ENCODE data around the gene KTI12.
"Not testable (repeated sequence)": the region's sequence is repeated elsewhere in the genome, so short reads cannot be mapped to it uniquely, and the experiment has no call there.

KTI12 gene

DNA sequence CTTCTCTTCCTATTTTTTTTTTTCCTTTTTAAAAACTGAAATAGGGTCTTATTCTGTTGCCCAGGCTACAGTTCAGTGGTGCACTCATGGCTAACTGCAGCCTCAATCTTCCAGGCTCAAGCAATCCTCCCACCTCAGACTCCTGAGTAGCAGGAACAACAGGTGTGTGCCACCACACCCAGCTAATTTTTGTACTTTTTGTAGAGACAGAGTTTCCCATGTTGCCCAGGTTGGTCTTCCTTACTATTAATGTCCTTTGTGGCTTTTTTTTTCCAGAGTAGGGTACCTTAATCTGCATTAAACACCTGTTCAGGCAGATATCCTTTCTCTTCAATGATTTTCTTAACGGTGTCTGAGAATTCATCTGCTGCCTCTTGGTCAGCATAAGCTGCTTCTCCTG lies 4.3 kb upstream of the KTI12 start:
- DNase-seq (ENCODE audit: low spot score): no peak

DNA sequence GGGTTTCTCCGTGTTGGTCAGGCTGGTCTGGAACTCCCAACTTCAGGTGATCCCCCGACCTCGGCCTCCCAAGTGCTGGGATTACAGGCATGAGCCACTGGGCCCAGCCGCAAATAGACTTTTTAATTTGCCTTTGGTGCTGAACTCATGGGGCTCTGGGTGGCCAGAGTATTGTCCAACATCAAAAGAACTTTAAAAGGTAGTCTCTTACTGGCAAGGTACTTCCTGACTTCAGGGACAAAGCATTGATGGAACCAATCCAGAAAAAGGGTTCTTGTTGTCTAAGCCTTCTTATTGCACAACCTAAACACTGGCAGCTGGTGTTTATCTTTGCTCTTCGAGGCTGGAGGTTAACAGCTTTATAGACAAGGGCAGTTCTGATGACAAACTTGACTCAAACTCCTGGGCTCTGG lies 3.8 kb upstream of the KTI12 start:
- no peak for DNase-seq (ENCODE audit: low spot score)

DNA sequence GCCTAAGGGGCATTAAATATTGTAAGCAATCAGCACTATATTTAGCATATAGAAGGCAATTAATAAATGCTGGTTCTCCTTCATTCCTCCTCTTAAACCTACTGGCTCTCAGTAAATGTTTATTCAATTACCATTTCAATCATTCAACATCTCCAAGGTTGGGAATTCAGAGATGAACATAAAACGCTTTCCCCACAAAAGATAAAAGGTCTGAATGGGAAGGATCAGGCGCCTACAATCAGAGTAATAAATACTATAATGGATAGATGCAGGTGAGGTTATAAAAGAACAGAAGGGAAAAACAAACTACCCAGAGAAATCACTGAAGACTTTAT lies 407 bp upstream of the KTI12 start:
- DNase-seq (ENCODE audit: low spot score): no peak

DNA sequence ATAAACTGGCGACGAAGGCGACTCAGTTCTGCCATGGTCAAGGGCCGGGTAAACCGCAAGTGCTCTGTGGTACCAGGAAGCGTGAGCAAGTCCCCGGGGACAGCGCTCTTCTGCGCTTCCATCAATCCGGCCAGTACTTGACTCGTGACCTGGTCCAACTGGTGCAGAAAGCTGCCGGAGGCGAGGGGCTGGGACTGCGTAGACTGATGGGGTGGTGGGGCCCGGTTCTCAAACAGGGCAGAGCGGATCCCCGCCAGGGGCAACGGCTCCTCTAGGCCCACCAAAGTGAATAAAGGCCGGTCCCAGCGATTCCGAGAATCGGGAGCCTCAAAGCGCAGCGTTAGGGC lies 852 bp downstream of the KTI12 start:
- peak; percentile 40 for DNase-seq (ENCODE audit: low spot score)

DNA sequence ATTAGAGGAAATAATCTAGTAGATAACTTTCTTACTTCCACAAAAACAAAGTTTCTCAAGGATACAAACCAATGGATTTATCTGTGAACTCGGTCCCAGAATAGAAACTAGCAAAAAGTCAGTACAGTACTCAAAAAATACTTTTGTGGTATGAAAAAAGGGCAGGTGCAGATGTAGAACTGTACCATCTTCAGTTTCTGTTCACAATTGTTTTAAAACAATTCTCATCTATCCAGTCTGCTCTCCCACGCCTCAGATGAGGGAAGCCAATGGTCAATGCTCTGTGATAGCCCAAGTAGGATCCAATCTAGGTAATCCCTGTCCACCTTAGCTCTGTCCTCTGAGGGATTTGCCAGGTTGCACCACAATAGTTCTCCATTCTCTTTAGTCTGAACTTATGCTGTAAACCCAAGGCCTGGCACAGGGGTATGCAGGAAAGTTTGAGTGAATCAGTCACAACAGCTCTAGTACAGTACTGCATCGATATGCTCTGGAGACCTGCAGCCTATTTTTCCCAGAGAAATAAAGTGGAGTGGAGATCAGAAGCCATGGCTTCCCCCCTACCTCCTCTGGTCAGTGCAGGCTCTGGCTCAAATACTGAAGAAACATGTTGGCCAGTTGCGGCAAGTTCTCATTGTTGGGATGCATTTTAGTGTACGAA lies 1.4 kb downstream of the KTI12 start:
- no peak for DNase-seq (ENCODE audit: low spot score)

DNA sequence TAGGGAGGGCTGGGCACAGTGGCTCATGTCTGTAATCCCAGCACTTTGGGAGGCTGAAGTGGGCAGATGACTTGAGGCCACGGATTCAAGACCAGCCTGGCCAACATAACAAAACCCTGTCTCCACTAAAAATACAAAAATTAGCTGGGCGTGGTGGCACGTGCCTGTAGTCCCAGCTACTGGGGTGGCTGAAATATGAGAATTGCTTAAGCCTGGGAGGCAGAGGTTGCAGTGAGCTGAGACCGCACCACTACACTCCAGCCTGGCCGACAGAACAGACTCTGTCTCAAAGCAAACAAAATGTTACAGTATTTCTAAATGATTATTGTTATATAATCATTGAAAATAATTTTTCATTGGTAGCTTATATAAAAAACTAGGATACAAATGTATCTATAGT lies 4.8 kb downstream of the KTI12 start:
- not testable (repeated sequence) for DNase-seq (ENCODE audit: low spot score)

DNA sequence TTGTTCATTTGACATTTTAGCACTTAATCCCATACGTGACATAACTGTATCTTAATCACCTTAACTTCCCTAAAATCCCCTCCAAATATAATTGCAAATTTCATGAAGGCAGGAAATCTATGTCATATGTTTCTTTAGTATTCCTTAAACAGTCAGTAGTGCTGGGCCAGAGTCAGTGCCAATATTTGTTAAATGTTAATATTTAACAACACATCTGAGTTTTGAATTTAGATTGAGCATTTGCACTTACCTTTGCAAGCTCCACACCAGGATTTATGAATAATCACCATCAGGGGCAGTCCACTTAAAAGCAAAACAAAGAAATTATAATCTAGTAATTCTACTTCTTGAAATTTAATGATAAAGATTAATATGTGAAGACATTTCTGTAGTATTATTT lies 5.3 kb downstream of the KTI12 start:
- DNase-seq (ENCODE audit: low spot score): no peak

DNA sequence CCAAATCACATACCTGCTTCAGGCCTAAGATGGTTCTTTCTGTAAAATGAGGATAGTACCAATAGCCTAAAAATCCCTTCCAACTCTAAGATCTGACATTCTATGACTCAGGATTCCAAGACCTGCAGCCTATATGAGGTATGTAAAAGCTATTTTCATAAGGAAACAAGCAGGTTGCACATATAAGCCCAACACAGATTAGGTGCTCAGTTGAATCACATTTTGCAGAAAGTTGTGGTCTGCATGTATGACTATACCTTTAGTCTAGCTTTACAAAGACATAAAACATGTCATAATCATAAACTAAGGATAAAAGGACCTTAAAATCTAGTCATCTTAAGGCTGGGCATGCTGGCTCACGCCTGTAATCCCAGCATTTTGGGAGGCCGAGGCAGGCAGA lies 7.3 kb downstream of the KTI12 start:
- DNase-seq (ENCODE audit: low spot score): no peak

DNA sequence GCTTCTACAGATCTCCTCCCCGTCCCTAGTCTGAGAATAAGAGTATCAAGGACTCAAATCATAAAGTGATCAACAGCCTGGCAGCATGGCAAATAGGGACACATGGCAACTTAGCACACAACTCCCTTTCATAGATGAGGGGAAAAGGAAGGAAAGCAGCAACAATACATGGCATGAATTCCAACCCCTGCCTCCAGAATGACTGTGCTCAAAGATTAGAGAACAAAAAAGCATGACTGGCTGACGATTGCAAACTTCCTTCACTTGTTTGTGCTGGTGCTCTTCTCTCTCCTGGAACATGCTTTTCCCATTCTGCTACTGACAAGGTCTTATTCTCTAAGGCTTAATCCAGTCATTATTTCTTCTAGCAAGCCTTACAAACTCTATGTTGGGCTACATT lies 11.5 kb downstream of the KTI12 start:
- DNase-seq (ENCODE audit: low spot score): no peak

DNA sequence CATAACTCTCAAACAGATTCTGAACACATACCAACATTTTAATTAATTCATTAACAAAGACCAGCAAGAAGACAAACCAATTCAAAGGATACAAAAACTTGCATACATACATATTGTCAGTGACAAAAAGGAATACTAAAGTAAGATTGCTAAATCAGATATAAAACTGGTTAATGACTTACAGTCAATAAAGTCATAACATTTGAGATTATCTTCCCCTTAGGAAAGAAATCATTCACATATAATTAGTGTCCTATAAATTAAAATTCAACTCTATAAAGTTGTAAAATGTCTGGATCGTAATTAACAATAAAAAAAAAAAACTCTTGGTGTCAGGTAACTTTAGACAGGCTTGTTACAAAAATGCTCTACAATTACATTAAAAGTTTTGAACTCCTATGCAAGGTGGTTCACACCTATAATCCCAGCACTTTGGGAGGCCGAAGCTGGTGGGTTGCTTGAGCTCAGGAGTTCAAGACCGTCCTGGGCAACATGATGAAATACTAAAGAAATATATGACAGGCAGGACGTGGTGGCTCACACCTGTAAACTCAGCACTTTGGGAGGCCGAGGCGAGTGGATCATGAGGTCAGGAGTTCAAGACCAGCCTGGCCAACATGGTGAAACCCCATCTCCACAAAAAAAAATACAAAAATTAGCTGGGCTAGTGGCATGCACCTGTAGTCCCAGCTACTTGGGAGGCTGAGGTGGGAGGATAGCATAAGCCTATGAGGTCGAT lies 25.4 kb downstream of the KTI12 start:
- DNase-seq (ENCODE audit: low spot score): no peak

DNA sequence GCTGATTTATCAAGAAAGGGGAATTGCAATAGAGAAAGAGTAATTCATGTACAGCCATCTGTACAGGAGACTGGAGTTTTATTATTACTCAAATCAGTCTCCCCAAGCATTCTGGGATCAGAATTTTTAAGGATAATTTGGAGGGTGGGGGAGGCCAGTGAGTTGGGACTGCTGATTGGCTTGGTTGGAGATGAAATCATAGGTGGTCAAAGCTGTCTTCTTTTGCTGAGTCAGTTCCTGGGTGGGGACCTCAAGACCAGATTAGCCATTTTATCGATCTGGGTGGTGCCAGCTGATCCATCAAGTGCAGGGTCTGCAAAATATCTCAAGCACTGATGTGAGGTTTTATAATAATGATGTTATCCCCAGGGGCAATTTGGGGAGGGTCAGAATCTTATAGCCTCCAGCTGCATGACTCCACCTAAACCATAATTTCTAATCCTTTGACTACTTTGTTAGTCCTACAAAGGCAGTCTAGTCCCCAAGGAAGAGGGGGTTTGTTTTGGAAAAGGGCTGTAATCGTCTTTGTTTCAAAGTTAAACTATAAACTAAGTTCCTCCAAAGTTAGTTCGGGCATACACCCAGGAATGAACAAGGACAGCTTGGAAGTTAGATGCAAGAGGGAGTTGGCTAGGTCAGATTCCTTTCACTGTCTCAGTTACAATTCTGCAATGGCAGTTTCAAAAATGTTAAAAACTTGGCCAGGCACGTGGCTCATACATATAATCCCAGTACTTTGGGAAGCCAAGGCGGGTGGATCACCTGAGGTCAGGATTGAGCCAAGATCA lies 26.2 kb downstream of the KTI12 start:
- no peak for DNase-seq (ENCODE audit: low spot score)

DNA sequence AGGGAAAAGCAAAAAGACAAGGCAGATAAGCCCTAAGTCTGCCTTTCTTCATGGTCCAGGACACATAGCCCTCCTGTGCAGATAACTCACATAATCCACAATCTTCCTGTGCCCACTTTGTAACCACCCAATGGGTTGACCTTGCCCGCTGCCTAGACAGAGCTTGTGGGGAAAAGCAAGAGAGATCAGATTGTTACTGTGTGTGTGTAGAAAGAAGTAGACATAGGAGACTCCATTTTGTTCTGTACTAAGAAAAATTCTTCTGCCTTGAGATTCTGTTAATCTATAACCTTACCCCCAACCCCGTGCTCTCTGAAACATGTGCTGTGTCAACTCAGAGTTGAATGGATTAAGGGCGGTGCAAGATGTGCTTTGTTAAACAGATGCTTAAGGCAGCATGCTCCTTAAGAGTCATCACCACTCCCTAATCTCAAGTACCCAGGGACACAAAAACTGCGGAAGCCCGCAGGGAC lies 27.5 kb downstream of the KTI12 start:
- DNase-seq (ENCODE audit: low spot score): not testable (repeated sequence)

DNA sequence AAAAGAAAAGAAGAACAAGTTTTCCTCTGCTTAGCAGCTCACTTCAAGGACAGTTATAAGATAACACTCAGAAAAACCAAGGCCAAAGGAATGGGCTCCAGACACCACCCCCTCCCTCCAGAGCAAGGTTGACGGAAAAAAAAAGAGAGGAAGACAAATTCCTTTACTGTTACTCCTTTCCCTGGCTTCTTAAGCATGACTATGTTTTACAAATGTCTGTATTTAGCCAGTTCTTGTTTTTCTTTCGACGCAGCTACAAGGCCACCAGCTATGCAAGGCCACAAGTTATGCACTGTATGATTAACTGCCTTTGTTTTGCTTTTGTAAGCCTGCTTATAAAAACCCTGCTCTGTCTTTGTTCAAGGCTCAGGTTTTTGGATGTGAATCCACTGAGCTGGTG lies 28.1 kb downstream of the KTI12 start:
- not testable (repeated sequence) for DNase-seq (ENCODE audit: low spot score)

DNA sequence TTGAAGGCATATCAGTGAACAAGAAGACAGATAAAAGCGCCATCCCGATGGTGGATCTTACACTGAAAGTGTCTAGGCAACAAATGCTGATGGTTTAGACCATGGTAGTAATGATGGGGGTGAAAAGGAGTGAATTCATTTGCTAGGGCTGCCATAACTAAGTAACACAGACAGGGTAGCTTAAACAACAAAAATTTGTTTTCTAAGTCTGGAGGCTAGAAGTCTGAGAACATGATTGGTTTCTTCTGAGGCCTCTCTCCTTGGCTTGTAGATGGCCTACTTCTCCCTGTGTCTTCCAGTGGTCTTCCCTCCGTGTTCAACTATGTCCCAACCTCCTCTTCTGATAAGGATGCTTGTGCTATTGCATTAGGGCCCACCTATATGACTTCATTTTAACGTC lies 29.7 kb downstream of the KTI12 start:
- no peak for DNase-seq (ENCODE audit: low spot score)

DNA sequence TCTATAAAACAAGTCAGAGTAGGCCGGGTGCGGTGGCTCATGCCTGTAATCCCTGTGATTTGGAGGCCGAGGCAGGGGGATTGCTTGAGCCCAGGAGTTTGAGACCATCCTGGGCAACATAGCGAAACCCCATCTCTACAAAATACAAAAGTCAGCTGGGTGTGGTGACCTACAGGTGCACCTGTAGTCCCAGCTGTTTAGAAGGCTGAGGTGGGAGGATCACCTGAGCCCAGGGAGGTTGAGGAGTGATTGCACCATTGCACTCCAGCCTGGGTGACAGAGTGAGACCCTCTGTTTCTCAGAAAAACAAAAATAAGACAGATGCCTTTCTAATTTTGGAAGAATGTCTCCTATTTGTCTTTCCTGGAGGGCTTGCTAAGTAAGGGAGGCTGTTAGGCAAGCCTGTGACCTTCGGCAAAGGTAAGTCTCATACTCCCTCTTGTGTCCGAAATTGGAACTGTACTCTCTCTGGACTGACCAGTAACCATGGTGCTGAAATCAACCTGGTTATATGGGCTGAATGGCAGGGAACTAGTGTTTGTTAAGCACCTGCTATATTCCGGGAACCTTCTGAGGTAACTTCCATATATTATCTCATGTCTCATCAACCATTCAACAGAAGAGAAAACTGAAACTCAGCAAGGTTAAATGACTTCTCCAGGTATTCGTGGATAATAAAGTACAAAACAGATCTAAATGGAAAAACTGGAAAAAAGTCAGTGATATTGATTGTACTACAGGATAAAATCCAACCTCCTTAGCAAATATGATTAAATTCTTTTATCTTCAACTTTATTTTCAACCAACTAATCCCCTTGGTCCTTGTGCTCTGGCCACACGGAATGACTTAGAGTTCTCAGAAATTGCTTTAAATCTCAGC lies 31.3 kb downstream of the KTI12 start:
- peak; percentile 75 for DNase-seq (ENCODE audit: low spot score)

DNA sequence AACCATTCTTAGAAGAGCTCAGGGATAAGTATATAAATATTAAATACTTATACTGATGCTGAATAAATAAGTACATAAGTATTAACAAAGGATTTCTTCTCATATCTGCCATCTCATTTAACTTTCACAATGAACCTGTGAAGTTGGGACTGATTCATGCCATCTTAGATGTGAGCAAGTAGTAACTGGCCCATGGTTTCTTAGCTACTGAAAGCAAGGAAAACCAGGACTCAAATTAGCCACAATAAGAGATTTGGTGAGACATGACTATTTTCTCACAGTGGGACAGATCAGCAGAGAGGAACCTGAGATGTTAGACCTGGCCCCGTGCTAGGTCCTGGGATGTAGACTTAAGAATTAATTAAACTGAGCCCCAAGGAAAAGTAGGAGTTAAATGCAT lies 34.9 kb downstream of the KTI12 start:
- no peak for DNase-seq (ENCODE audit: low spot score)

DNA sequence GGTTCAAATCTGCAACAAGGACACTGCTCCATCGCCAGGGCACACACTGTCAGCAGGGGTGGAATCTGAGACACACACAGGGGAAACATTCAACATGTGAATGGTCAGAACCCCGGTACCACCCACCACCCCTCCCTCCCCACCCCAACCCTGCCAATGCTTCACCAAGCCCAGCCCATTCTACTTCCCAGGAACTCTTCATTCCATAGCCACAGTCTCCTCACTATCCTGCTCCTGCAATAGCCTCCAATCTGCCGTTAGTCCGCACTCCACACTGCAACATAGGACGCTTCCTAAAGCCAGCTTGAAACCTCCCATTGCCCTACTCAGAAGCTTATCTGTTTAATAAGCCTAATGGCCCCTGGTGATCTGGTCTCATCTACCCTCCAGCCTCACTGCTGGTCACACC lies 35.6 kb downstream of the KTI12 start:
- DNase-seq (ENCODE audit: low spot score): no peak

DNA sequence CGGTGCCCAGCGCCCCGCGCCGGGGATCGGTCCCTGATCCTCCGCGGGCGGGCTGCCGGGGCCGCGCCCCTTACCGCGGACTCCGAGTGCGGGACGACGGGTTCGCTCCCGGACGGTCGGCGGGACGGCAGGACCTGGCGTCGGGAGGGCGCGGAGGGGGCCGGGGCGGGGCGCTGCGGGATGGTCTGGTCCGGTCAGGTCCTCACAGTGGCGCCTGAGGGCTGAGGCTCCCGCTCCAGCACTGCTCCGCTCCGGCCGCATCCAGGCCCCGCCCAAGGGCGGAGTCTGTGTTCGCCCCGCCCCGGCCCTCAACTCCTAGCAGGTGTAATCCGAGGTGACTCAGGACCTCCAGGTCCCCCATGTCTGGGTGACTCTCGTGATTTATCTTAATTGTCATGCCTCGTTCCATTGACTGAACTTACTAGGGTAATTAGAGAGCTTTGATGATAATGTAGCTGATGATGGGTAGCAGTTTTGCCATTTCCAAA lies 43.1 kb downstream of the KTI12 start, which contains the start of gene RAB3B:
Gene RAB3B (minus strand): TSS at position 223 of the 488 bp plus-strand sequence. CDS start 13,583 bp downstream, outside the sequence.
- peak; percentile 65 for DNase-seq (ENCODE audit: low spot score)

DNA sequence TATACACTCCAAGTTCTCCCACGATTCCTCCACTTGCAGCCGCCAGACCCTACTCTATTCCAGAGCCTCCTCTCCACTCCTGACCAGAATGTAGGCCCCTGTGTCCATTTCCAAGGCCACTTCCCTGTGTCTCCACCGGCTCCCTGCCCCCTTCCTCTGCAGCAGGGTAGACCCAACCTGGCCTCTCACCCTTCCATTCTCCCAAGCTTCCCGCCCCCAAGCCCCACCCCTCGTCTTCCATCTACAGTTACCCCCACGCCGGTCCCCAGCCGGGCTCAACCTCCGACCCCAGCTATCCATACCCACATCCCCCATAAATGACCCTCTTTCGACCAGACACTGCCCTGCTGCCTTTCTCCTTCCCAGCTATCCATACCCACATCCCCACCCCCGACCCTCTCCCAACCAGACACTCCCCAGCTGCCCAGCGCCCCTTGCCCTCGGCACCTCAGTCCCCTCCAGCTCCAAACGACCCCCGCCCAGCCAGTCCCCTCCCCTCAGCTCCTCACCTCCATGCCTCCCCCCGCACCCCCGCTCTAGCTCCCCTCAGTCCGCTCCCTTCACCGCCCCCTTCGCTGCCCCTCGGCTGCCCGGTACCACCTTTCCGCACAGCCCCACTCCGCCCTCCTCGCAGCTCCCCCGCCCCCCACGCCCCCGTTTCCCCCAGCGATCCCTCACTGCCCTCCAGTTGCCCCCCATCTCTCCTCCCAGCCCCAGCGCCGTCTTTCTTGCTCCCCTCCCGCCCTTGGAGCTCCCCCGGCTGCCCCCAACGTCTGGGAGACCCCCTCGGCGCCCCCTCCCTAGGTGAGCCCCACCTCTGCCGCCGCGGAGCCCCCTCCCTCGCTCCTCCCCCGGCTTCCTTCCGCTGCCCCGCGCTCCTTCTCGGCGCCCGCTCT lies 43.8 kb downstream of the KTI12 start:
- DNase-seq (ENCODE audit: low spot score): no peak

DNA sequence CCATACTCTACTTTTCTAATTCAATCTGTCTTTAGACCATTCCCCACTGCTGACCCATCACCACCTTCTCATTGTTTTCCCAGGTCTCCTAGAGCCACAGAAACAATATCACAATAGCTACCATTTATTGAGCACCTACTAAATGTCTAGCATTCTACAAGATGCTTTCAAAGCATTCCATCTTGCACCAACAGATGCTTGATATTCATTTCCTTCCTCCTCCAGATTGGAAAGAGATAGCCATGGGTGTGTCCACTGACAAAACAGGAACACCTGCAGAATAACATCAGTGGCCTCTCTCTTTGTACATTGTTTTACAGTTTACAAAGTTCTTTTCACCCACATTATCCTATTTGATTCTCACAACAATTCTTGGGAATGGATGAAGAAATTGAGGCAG lies 45.4 kb downstream of the KTI12 start:
- no peak for DNase-seq (ENCODE audit: low spot score)

DNA sequence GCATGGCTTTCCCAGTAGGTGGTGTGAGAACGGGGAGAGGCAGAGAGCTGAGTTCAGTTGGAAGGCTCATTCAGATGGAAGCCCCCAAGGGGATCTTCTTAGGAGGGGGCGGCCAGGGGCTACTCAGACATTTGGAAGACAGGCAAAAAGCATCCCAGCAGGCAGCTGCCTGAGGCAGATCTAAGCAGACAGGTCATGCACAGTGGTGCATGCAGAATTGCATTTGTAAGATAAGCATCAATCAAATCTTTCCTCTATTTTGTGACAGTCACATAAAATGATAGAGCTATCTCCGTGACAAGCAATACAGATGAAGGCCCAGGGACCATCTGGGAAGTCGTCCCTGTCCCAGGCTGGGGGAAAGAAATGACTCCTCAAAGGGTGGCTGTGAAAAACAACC lies 46.9 kb downstream of the KTI12 start:
- DNase-seq (ENCODE audit: low spot score): no peak
